H9 (cell line): Measurements from ENCODE around the gene C6orf120. TPM values are rescaled to one million over a fixed set of nuclear protein-coding genes. Genes with fewer than 3 reads are reported as not detected.

ENCODE experiments used
- DNase-seq: peaks from one replicate; pipeline ENCODE4 v3.0.0-alpha.2; 2017
- H2AFZ ChIP-seq: one replicate; pipeline ENCODE4 v1.6.1; 2013; ENCODE audit warnings: mild to moderate bottlenecking, low read length, control low read depth, moderate library complexity
- H2AK5ac ChIP-seq: 2 replicates; pipeline ENCODE4 v1.6.1; 2013; ENCODE audit warnings: low read length, control low read depth, mixed read lengths; ENCODE audit not compliant: insufficient read length
- H2BK120ac ChIP-seq: one replicate; pipeline ENCODE4 v1.6.1; 2013; ENCODE audit warnings: low read depth, mild to moderate bottlenecking, low read length, control low read depth, inconsistent platforms; ENCODE audit not compliant: poor library complexity, severe bottlenecking
- H2BK12ac ChIP-seq: 2 replicates; pipeline ENCODE4 v1.6.1; 2013; ENCODE audit warnings: low read length, control low read depth, mixed read lengths, low read depth; ENCODE audit not compliant: insufficient read length
- H2BK15ac ChIP-seq: 2 replicates; pipeline ENCODE4 v1.6.1; 2013; ENCODE audit warnings: low read depth, low read length, control low read depth
- H2BK20ac ChIP-seq: one replicate; pipeline ENCODE4 v1.6.1; 2013; ENCODE audit warnings: low read depth, mild to moderate bottlenecking, low read length, control low read depth, inconsistent platforms; ENCODE audit not compliant: poor library complexity, severe bottlenecking
- H2BK5ac ChIP-seq: 2 replicates; pipeline ENCODE4 v1.6.1; 2013; ENCODE audit warnings: low read length, control low read depth, mixed read lengths; ENCODE audit not compliant: insufficient read length
- H3K14ac ChIP-seq: 2 replicates; pipeline ENCODE4 v1.6.1; 2013; ENCODE audit warnings: low read length, control low read depth; ENCODE audit not compliant: insufficient read depth
- H3K18ac ChIP-seq: 2 replicates; pipeline ENCODE4 v1.6.1; 2013; ENCODE audit warnings: low read depth, mild to moderate bottlenecking, mixed read lengths, low read length, control low read depth; ENCODE audit not compliant: insufficient read length
- H3K23ac ChIP-seq: 2 replicates; pipeline ENCODE4 v1.6.1; 2013; ENCODE audit warnings: low read length, control low read depth, mixed read lengths, low read depth; ENCODE audit not compliant: insufficient read length
- H3K23me2 ChIP-seq: 2 replicates; pipeline ENCODE4 v1.6.1; 2013; ENCODE audit warnings: low read depth, mild to moderate bottlenecking, mixed read lengths, low read length, control low read depth; ENCODE audit not compliant: insufficient read length, poor library complexity, severe bottlenecking
- H3K27ac ChIP-seq: 2 replicates; pipeline ENCODE4 v1.5.1; 2013; ENCODE audit warnings: low read length, control low read depth, mixed read lengths, low read depth; ENCODE audit not compliant: insufficient read length
- H3K27me3 ChIP-seq: 2 replicates; pipeline ENCODE4 v1.6.1; 2013; ENCODE audit warnings: low read length, control low read depth, inconsistent platforms; ENCODE audit not compliant: insufficient read depth
- H3K4ac ChIP-seq: 2 replicates; pipeline ENCODE4 v1.6.1; 2013; ENCODE audit warnings: low read depth, mild to moderate bottlenecking, control low read depth, inconsistent platforms, low read length, moderate library complexity
- H3K4me1 ChIP-seq: 2 replicates; pipeline ENCODE4 v1.6.1; 2013; ENCODE audit warnings: low read length, control low read depth, inconsistent platforms; ENCODE audit not compliant: insufficient read depth
- H3K4me2 ChIP-seq: 2 replicates; pipeline ENCODE4 v1.6.1; 2013; ENCODE audit warnings: low read length, control low read depth, mixed read lengths; ENCODE audit not compliant: insufficient read length, insufficient read depth
- H3K56ac ChIP-seq: 2 replicates; pipeline ENCODE4 v1.6.1; 2013; ENCODE audit warnings: low read depth, mild to moderate bottlenecking, mixed read lengths, low read length, control low read depth; ENCODE audit not compliant: insufficient read length
- H3K79me1 ChIP-seq: 2 replicates; pipeline ENCODE4 v1.6.1; 2013; ENCODE audit warnings: low read depth, mild to moderate bottlenecking, moderate library complexity, low read length, control low read depth, inconsistent platforms; ENCODE audit not compliant: insufficient read depth, poor library complexity, severe bottlenecking
- H3K79me2 ChIP-seq: 2 replicates; pipeline ENCODE4 v1.6.1; 2013; ENCODE audit warnings: low read length, control low read depth, inconsistent platforms; ENCODE audit not compliant: insufficient read depth
- H3K9ac ChIP-seq: 2 replicates; pipeline ENCODE4 v1.6.1; 2013; ENCODE audit warnings: low read length, control low read depth, mixed read lengths; ENCODE audit not compliant: insufficient read length; ENCODE audit errors: extremely low read depth
- H3K9me3 ChIP-seq: one replicate; pipeline ENCODE4 v1.6.1; 2013; ENCODE audit warnings: low read depth, low read length, inconsistent platforms; ENCODE audit not compliant: control insufficient read depth
- H3T11ph ChIP-seq: one replicate; pipeline ENCODE4 v1.6.1; 2013; ENCODE audit warnings: mild to moderate bottlenecking, low read length, control low read depth, inconsistent platforms
- H4K20me1 ChIP-seq: one replicate; pipeline ENCODE4 v1.6.1; 2013; ENCODE audit not compliant: control insufficient read depth, insufficient read length, insufficient read depth
- H4K5ac ChIP-seq: 2 replicates; pipeline ENCODE4 v1.6.1; 2013; ENCODE audit warnings: low read depth, mild to moderate bottlenecking, mixed read lengths, low read length, control low read depth; ENCODE audit not compliant: insufficient read length
- H4K8ac ChIP-seq: replicated peaks from 2 replicates; pipeline ENCODE4 v1.6.1; 2013; ENCODE audit warnings: low read length, control low read depth, mixed read lengths, low read depth; ENCODE audit not compliant: insufficient read length
- H4K91ac ChIP-seq: 2 replicates; pipeline ENCODE4 v1.6.1; 2013; ENCODE audit warnings: low read depth, mild to moderate bottlenecking, moderate library complexity, mixed read lengths, low read length, control low read depth; ENCODE audit not compliant: insufficient read length
- H3K27ac Mint-ChIP-seq, 3 experiments: 2 replicates in 2 of 3; 3 replicates in 1 of 3; pipeline ENCODE4 v1.8.0; 2020 to 2021; ENCODE audit warnings: mixed read lengths in 3 of 3, mild to moderate bottlenecking in 1 of 3, moderate library complexity in 1 of 3
- H3K27me3 Mint-ChIP-seq: 2 replicates; pipeline ENCODE4 v1.8.0; 2021; ENCODE audit warnings: low read depth, mild to moderate bottlenecking, moderate library complexity, mixed read lengths
- H3K36me3 Mint-ChIP-seq, 3 experiments: 2 replicates in 2 of 3; 3 replicates in 1 of 3; pipeline ENCODE4 v1.8.0; 2020 to 2021; ENCODE audit warnings: low read depth in 3 of 3, mixed read lengths in 3 of 3; ENCODE audit not compliant: insufficient read depth in 1 of 3
- H3K4me1 Mint-ChIP-seq, 2 experiments: 2 replicates each; pipeline ENCODE4 v1.8.0; 2020; ENCODE audit warnings: mixed read lengths in 2 of 2
- H3K4me3 Mint-ChIP-seq, 2 experiments: 2 replicates in 1 of 2; 3 replicates in 1 of 2; pipeline ENCODE4 v1.8.0; 2020 to 2021; ENCODE audit warnings: mild to moderate bottlenecking in 2 of 2, mixed read lengths in 2 of 2, moderate library complexity in 1 of 2
- H3K9me3 Mint-ChIP-seq, 2 experiments: 2 replicates in 1 of 2; 3 replicates in 1 of 2; pipeline ENCODE4 v1.8.0; 2020; ENCODE audit warnings: mild to moderate bottlenecking in 2 of 2, mixed read lengths in 2 of 2, moderate library complexity in 1 of 2
- WGBS: extraction: QIAGEN DNeasy Blood & Tissue Kit; methylation state at CpG from one replicate; pipeline ENCODE4 v1.1.7; 2013; ENCODE audit warnings: missing lambda C conversion rate, low lambda C conversion rate, mixed read lengths; ENCODE audit not compliant: insufficient read length; ENCODE audit errors: extremely low coverage; 5-methylcytosine and 5-hydroxymethylcytosine counted together
- total RNA-seq: library from RNA; stranded (reverse); gene quantifications from 2 replicates; pipeline ENCODE4 v1.2.1, GENCODE V29; 2021
- TF ChIP-seq, protein P1 (sequence below): fragments of 200-600 bp; sonication (generic); conservative IDR thresholded peaks from 3 replicates; pipeline ENCODE4 v1.8.0; 2021; ENCODE audit warnings: antibody characterized with exemption, mild to moderate bottlenecking

C6orf120 gene
- total RNA-seq, 1 experiment from 2014 or later: 23.2 TPM

DNA sequence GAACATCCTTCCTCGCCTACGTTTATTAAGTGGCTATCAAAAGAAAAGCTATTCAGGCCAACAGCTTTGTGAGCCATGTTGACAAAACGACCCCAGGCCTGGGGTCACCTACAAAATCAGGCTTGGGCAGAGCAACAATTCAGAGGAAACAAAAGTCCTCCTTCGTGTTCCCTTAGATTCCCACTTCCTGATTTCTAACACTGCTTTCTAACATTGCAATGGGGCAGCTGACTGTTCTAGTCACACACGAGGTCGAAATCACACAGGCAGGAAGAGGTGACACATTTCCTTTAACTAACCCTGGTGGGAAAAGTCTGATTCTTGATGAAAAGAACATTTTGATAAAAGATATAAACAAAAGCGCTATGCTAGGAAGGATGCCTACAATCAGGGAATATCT lies 32.0 kb upstream of the C6orf120 start:
- Histone ChIP-seq H3K4me2 (no peak overlapping the region), H3K9ac (no peak overlapping the region)
- no CpG with 5 or more reads among the region's 7 CpGs for WGBS

More for the DNA sequence above, 32.0 kb upstream of the C6orf120 start:
- Mint-ChIP-seq H3K4me3 (no peak overlapping the region), H3K9me3 (no peaks in the 10 kb centered on the region; a peak in 2 of 5 replicates), H3K27ac (no peak overlapping the region), H3K4me1 (peaks cover 10 to 14% of the 10 kb centered on the region in 2 experiments), H3K27me3 (no peaks in the 10 kb centered on the region), H3K36me3 (peaks cover 22 to 75% (median 54%) of the 10 kb centered on the region in 3 experiments; a peak in 6 of 7 replicates)
- TF ChIP-seq, protein P1, sequence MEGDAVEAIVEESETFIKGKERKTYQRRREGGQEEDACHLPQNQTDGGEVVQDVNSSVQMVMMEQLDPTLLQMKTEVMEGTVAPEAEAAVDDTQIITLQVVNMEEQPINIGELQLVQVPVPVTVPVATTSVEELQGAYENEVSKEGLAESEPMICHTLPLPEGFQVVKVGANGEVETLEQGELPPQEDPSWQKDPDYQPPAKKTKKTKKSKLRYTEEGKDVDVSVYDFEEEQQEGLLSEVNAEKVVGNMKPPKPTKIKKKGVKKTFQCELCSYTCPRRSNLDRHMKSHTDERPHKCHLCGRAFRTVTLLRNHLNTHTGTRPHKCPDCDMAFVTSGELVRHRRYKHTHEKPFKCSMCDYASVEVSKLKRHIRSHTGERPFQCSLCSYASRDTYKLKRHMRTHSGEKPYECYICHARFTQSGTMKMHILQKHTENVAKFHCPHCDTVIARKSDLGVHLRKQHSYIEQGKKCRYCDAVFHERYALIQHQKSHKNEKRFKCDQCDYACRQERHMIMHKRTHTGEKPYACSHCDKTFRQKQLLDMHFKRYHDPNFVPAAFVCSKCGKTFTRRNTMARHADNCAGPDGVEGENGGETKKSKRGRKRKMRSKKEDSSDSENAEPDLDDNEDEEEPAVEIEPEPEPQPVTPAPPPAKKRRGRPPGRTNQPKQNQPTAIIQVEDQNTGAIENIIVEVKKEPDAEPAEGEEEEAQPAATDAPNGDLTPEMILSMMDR: no peak
- Histone ChIP-seq H3K79me1 (no peaks in the 10 kb centered on the region), H2AFZ (no peak overlapping the region), H3K4ac (no peak overlapping the region), H3T11ph (no peak overlapping the region), H4K20me1 (no peaks in the 10 kb centered on the region), H2BK20ac (no peak overlapping the region), H3K27me3 (no peaks in the 10 kb centered on the region), H3K9me3 (no peaks in the 10 kb centered on the region), H3K27ac (no peak overlapping the region), H3K14ac (no peak overlapping the region), H2BK12ac (no peak overlapping the region), H3K18ac (no peak overlapping the region), H2BK5ac (no peak overlapping the region), H3K4me1 (no peaks in the 10 kb centered on the region), H3K79me2 (no peaks in the 10 kb centered on the region), H2BK15ac (no peak overlapping the region), H3K23me2 (no peaks in the 10 kb centered on the region), H4K5ac (no peak overlapping the region), H4K8ac (no peak overlapping the region), H4K91ac (no peak overlapping the region), H3K23ac (no peak overlapping the region), H2AK5ac (no peak overlapping the region), H3K56ac (no peak overlapping the region), H2BK120ac (no peak overlapping the region)
- no peak for DNase-seq
